GM23338 (cell line): ENCODE data around the gene MARK3. TPM values are rescaled to one million over a fixed set of nuclear protein-coding genes. Genes with fewer than 3 reads are reported as not detected.

Source experiments
- ATAC-seq: fragments of 200-7000 bp; cut with Tn5 transposase; 3 replicates; pipeline ENCODE4 v1.9.1; 2020
- DNase-seq: peaks from one replicate; pipeline ENCODE4 v3.0.0-alpha.2; 2015; ENCODE audit warnings: low spot score
- H2AFZ ChIP-seq: fragments of 200-600 bp; sonication (generic); 2 replicates; pipeline ENCODE4 v1.8.0; 2016; ENCODE audit warnings: antibody characterized with exemption, mild to moderate bottlenecking, moderate library complexity
- H3F3A ChIP-seq: fragments of 200-600 bp; sonication (generic); replicated peaks from 2 replicates; pipeline ENCODE4 v1.8.0; 2017; ENCODE audit warnings: antibody characterized with exemption, mixed run types, low read depth
- H3K27ac ChIP-seq: fragments of 200-600 bp; sonication (generic); 2 replicates; pipeline ENCODE4 v1.6.1; 2016; ENCODE audit warnings: low read depth
- H3K27me3 ChIP-seq: fragments of 200-600 bp; sonication (generic); 2 replicates; pipeline ENCODE4 v1.8.0; 2016; ENCODE audit warnings: mild to moderate bottlenecking, mixed run types, moderate library complexity; ENCODE audit not compliant: insufficient read depth
- H3K36me3 ChIP-seq: fragments of 200-600 bp; sonication (generic); 2 replicates; pipeline ENCODE4 v1.8.0; 2016; ENCODE audit warnings: mild to moderate bottlenecking; ENCODE audit not compliant: insufficient read depth
- H3K4me1 ChIP-seq: fragments of 200-600 bp; sonication (generic); 2 replicates; pipeline ENCODE4 v1.8.0; 2016; ENCODE audit warnings: mild to moderate bottlenecking, moderate library complexity; ENCODE audit not compliant: insufficient read depth
- H3K4me2 ChIP-seq: fragments of 200-600 bp; sonication (generic); 2 replicates; pipeline ENCODE4 v1.7.1; 2017; ENCODE audit warnings: mixed run types
- H3K4me3 ChIP-seq: fragments of 200-600 bp; sonication (generic); 2 replicates; pipeline ENCODE4 v1.6.1; 2016; ENCODE audit warnings: mixed run types
- H3K79me2 ChIP-seq: fragments of 200-600 bp; sonication (generic); replicated peaks from 2 replicates; pipeline ENCODE4 v1.8.0; 2017; ENCODE audit warnings: mild to moderate bottlenecking; ENCODE audit not compliant: insufficient read depth
- H3K9me2 ChIP-seq: fragments of 200-600 bp; sonication (generic); 2 replicates; pipeline ENCODE4 v1.8.0; 2017; ENCODE audit not compliant: insufficient read depth
- H4K20me1 ChIP-seq: fragments of 200-600 bp; sonication (generic); replicated peaks from 2 replicates; pipeline ENCODE4 v1.8.0; 2017; ENCODE audit warnings: mild to moderate bottlenecking; ENCODE audit not compliant: insufficient read depth
- H3K27ac Mint-ChIP-seq: 2 replicates; pipeline ENCODE4 v1.8.0; 2020; ENCODE audit warnings: inconsistent platforms, mild to moderate bottlenecking, moderate library complexity, mixed read lengths
- H3K27me3 Mint-ChIP-seq: 3 replicates; pipeline ENCODE4 v1.8.0; 2022; ENCODE audit warnings: low read depth, mild to moderate bottlenecking, moderate library complexity, mixed read lengths, inconsistent platforms; ENCODE audit not compliant: insufficient read depth, poor library complexity
- H3K36me3 Mint-ChIP-seq: 3 replicates; pipeline ENCODE4 v1.8.0; 2021; ENCODE audit warnings: low read depth, mild to moderate bottlenecking, inconsistent platforms, moderate library complexity, mixed read lengths
- H3K4me1 Mint-ChIP-seq: 3 replicates; pipeline ENCODE4 v1.8.0; 2020; ENCODE audit warnings: mild to moderate bottlenecking, inconsistent platforms, mixed read lengths
- H3K4me3 Mint-ChIP-seq: 3 replicates; pipeline ENCODE4 v1.8.0; 2021; ENCODE audit warnings: moderate library complexity, mild to moderate bottlenecking, inconsistent platforms, mixed read lengths
- H3K9me3 Mint-ChIP-seq: 3 replicates; pipeline ENCODE4 v1.8.0; 2020; ENCODE audit warnings: moderate library complexity, mild to moderate bottlenecking, inconsistent platforms, mixed read lengths
- CREB1 ChIP-seq: fragments of 250-450 bp; sonication (Bioruptor Pico); IDR thresholded peaks from 2 replicates; pipeline ENCODE4 v1.5.0; 2020; ENCODE audit warnings: low read depth, mild to moderate bottlenecking, moderate library complexity
- EZH2 ChIP-seq: fragments of 200-600 bp; sonication (generic); IDR thresholded peaks from one replicate; pipeline ENCODE4 v1.8.0; 2017; ENCODE audit warnings: antibody characterized with exemption, mild to moderate bottlenecking, low read depth; ENCODE audit not compliant: unreplicated experiment
- EZH2phosphoT487 ChIP-seq: fragments of 200-600 bp; sonication (generic); IDR thresholded peaks from one replicate; pipeline ENCODE4 v1.8.1; 2018; ENCODE audit warnings: antibody characterized with exemption; ENCODE audit not compliant: unreplicated experiment
- JUNB ChIP-seq: IDR thresholded peaks from one replicate; pipeline ENCODE4 v1.6.1; 2016; ENCODE audit warnings: antibody characterized with exemption; ENCODE audit not compliant: unreplicated experiment
- NANOG ChIP-seq: IDR thresholded peaks from 2 replicates; pipeline ENCODE4 v1.6.1; 2016; ENCODE audit warnings: antibody characterized with exemption, borderline replicate concordance
- POLR2AphosphoS5 ChIP-seq: IDR thresholded peaks from 2 replicates; pipeline ENCODE4 v1.6.1; 2016; ENCODE audit warnings: antibody characterized with exemption, low read depth
- STAT1 ChIP-seq: IDR thresholded peaks from one replicate; pipeline ENCODE4 v1.6.1; 2016; ENCODE audit warnings: antibody characterized with exemption; ENCODE audit not compliant: unreplicated experiment
- ZNF114 ChIP-seq: fragments of 250-450 bp; sonication (Bioruptor Pico); IDR thresholded peaks from 2 replicates; pipeline ENCODE4 v1.5.0; 2020; ENCODE audit warnings: mild to moderate bottlenecking, moderate library complexity
- ZNF331 ChIP-seq: fragments of 250-450 bp; sonication (Bioruptor Pico); IDR thresholded peaks from 2 replicates; pipeline ENCODE4 v1.5.0; 2020; ENCODE audit warnings: low read depth, mild to moderate bottlenecking, moderate library complexity
- polyA plus RNA-seq: library from polyadenylated mRNA; unstranded; fragments of >200 nt; fragmentation: Nextera tagmentation; extraction: Ambion mirVana; gene quantifications from 2 replicates; pipeline ENCODE4 v1.2.1, GENCODE V29; 2016
- total RNA-seq: library from RNA; depleted of rRNA; stranded (reverse); fragments of >200 nt; shearing (Covaris generic); gene quantifications from 2 replicates; pipeline ENCODE4 v1.2.3, GENCODE V29; 2014
- TF ChIP-seq, protein P1 (sequence below): IDR thresholded peaks from 2 replicates; pipeline ENCODE4 v1.6.1; 2016; ENCODE audit warnings: antibody characterized with exemption
- TF ChIP-seq, protein P2 (sequence below), 2 experiments: fragments of 200-600 bp in 1 of 2; sonication (generic) in 1 of 2; conservative IDR thresholded peaks; 2 replicates each; pipeline versions ENCODE4 v1.5.1 to v1.6.1; 2016 to 2017; ENCODE audit warnings: antibody characterized with exemption in 2 of 2, low read depth in 2 of 2, mild to moderate bottlenecking in 2 of 2, moderate library complexity in 1 of 2
- TF ChIP-seq, protein P3 (sequence below): fragments of 250-450 bp; sonication (Bioruptor Pico); IDR thresholded peaks from 2 replicates; pipeline ENCODE4 v1.5.0; 2020; ENCODE audit warnings: mild to moderate bottlenecking, moderate library complexity
- TF ChIP-seq, protein P4 (sequence below): IDR thresholded peaks from one replicate; pipeline ENCODE4 v1.6.1; 2018; ENCODE audit warnings: antibody characterized with exemption; ENCODE audit not compliant: unreplicated experiment

Gene MARK3
- total and polyA plus RNA-seq, 2 experiments from 2014 or later: 45.9 to 69.7 TPM

DNA sequence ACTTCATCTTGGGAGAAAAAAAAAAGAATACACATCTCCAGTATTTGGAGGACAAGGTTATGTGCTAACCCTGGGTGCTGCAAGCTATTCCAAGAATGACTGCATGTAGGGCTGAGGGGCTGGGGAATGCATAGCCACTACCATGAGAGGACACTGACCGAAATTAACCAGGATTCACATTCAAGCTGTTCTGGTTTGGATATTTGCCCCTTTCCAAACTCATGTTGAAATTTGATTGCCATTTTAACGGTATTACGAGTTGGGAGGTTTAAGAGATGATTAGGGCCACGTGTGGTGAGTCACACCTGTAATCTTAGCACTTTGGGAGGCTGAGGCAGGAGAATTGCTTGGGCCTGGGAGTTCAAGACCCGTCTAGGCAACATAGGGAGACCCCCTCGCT lies 18.5 kb upstream of the MARK3 start:
- H3F3A ChIP-seq: no peaks in the 10 kb centered on the region
- H3K27me3 Mint-ChIP-seq: peaks cover 5% of the 10 kb centered on the region
- no peaks in the 10 kb centered on the region for H4K20me1 ChIP-seq
- TF ChIP-seq EZH2: no peak
- no peak for TF ChIP-seq NANOG
- TF ChIP-seq EZH2phosphoT487: no peak
- no peak for TF ChIP-seq ZNF114 (CRISPR knock-in tag)
- no peak for TF ChIP-seq POLR2AphosphoS5
- no peak for TF ChIP-seq JUNB
- TF ChIP-seq CREB1: no peak
- TF ChIP-seq ZNF331 (CRISPR knock-in tag): no peak
- TF ChIP-seq, protein P1, sequence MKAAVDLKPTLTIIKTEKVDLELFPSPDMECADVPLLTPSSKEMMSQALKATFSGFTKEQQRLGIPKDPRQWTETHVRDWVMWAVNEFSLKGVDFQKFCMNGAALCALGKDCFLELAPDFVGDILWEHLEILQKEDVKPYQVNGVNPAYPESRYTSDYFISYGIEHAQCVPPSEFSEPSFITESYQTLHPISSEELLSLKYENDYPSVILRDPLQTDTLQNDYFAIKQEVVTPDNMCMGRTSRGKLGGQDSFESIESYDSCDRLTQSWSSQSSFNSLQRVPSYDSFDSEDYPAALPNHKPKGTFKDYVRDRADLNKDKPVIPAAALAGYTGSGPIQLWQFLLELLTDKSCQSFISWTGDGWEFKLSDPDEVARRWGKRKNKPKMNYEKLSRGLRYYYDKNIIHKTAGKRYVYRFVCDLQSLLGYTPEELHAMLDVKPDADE: no peak
- no peak for TF ChIP-seq STAT1
- TF ChIP-seq, protein P2, sequence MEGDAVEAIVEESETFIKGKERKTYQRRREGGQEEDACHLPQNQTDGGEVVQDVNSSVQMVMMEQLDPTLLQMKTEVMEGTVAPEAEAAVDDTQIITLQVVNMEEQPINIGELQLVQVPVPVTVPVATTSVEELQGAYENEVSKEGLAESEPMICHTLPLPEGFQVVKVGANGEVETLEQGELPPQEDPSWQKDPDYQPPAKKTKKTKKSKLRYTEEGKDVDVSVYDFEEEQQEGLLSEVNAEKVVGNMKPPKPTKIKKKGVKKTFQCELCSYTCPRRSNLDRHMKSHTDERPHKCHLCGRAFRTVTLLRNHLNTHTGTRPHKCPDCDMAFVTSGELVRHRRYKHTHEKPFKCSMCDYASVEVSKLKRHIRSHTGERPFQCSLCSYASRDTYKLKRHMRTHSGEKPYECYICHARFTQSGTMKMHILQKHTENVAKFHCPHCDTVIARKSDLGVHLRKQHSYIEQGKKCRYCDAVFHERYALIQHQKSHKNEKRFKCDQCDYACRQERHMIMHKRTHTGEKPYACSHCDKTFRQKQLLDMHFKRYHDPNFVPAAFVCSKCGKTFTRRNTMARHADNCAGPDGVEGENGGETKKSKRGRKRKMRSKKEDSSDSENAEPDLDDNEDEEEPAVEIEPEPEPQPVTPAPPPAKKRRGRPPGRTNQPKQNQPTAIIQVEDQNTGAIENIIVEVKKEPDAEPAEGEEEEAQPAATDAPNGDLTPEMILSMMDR (conservative IDR thresholded peaks at IDR 0.05; ENCODE audit: low read depth in 2 of 2): no peak
- TF ChIP-seq, protein P3, sequence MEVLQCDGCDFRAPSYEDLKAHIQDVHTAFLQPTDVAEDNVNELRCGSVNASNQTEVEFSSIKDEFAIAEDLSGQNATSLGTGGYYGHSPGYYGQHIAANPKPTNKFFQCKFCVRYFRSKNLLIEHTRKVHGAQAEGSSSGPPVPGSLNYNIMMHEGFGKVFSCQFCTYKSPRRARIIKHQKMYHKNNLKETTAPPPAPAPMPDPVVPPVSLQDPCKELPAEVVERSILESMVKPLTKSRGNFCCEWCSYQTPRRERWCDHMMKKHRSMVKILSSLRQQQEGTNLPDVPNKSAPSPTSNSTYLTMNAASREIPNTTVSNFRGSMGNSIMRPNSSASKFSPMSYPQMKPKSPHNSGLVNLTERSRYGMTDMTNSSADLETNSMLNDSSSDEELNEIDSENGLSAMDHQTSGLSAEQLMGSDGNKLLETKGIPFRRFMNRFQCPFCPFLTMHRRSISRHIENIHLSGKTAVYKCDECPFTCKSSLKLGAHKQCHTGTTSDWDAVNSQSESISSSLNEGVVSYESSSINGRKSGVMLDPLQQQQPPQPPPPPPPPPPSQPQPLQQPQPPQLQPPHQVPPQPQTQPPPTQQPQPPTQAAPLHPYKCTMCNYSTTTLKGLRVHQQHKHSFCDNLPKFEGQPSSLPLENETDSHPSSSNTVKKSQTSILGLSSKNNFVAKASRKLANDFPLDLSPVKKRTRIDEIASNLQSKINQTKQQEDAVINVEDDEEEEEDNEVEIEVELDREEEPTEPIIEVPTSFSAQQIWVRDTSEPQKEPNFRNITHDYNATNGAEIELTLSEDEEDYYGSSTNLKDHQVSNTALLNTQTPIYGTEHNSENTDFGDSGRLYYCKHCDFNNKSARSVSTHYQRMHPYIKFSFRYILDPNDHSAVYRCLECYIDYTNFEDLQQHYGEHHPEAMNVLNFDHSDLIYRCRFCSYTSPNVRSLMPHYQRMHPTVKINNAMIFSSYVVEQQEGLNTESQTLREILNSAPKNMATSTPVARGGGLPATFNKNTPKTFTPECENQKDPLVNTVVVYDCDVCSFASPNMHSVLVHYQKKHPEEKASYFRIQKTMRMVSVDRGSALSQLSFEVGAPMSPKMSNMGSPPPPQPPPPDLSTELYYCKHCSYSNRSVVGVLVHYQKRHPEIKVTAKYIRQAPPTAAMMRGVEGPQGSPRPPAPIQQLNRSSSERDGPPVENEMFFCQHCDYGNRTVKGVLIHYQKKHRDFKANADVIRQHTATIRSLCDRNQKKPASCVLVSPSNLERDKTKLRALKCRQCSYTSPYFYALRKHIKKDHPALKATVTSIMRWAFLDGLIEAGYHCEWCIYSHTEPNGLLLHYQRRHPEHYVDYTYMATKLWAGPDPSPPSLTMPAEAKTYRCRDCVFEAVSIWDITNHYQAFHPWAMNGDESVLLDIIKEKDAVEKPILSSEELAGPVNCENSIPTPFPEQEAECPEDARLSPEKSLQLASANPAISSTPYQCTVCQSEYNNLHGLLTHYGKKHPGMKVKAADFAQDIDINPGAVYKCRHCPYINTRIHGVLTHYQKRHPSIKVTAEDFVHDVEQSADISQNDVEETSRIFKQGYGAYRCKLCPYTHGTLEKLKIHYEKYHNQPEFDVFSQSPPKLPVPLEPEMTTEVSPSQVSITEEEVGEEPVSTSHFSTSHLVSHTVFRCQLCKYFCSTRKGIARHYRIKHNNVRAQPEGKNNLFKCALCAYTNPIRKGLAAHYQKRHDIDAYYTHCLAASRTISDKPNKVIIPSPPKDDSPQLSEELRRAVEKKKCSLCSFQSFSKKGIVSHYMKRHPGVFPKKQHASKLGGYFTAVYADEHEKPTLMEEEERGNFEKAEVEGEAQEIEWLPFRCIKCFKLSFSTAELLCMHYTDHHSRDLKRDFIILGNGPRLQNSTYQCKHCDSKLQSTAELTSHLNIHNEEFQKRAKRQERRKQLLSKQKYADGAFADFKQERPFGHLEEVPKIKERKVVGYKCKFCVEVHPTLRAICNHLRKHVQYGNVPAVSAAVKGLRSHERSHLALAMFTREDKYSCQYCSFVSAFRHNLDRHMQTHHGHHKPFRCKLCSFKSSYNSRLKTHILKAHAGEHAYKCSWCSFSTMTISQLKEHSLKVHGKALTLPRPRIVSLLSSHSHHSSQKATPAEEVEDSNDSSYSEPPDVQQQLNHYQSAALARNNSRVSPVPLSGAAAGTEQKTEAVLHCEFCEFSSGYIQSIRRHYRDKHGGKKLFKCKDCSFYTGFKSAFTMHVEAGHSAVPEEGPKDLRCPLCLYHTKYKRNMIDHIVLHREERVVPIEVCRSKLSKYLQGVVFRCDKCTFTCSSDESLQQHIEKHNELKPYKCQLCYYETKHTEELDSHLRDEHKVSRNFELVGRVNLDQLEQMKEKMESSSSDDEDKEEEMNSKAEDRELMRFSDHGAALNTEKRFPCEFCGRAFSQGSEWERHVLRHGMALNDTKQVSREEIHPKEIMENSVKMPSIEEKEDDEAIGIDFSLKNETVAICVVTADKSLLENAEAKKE: no peak
- TF ChIP-seq, protein P4, sequence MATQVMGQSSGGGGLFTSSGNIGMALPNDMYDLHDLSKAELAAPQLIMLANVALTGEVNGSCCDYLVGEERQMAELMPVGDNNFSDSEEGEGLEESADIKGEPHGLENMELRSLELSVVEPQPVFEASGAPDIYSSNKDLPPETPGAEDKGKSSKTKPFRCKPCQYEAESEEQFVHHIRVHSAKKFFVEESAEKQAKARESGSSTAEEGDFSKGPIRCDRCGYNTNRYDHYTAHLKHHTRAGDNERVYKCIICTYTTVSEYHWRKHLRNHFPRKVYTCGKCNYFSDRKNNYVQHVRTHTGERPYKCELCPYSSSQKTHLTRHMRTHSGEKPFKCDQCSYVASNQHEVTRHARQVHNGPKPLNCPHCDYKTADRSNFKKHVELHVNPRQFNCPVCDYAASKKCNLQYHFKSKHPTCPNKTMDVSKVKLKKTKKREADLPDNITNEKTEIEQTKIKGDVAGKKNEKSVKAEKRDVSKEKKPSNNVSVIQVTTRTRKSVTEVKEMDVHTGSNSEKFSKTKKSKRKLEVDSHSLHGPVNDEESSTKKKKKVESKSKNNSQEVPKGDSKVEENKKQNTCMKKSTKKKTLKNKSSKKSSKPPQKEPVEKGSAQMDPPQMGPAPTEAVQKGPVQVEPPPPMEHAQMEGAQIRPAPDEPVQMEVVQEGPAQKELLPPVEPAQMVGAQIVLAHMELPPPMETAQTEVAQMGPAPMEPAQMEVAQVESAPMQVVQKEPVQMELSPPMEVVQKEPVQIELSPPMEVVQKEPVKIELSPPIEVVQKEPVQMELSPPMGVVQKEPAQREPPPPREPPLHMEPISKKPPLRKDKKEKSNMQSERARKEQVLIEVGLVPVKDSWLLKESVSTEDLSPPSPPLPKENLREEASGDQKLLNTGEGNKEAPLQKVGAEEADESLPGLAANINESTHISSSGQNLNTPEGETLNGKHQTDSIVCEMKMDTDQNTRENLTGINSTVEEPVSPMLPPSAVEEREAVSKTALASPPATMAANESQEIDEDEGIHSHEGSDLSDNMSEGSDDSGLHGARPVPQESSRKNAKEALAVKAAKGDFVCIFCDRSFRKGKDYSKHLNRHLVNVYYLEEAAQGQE: no peak
- peaks cover 14% of the 10 kb centered on the region for H3K36me3 Mint-ChIP-seq
- no peak for ATAC-seq
- peaks cover under 1% of the 10 kb centered on the region for H3K4me1 Mint-ChIP-seq
- no peak overlapping the region for H3K27ac ChIP-seq
- H3K4me1 ChIP-seq: no peaks in the 10 kb centered on the region
- no peak for DNase-seq
- H3K27ac Mint-ChIP-seq: no peak overlapping the region
- H3K9me3 Mint-ChIP-seq: peaks cover 21% of the 10 kb centered on the region
- H3K9me2 ChIP-seq: no peaks in the 10 kb centered on the region
- no peaks in the 10 kb centered on the region for H3K79me2 ChIP-seq
- H3K4me2 ChIP-seq: no peak overlapping the region
- no peaks in the 10 kb centered on the region for H3K36me3 ChIP-seq
- H3K27me3 ChIP-seq: no peaks in the 10 kb centered on the region
- H3K4me3 Mint-ChIP-seq: no peak overlapping the region
- peak overlapping the region; percentile 28; the same call in 1 of the 2 replicates for H2AFZ ChIP-seq
- H3K4me3 ChIP-seq: no peak overlapping the region
